GM04503 (cell line): ENCODE data around the gene ZSCAN12.
A peak's percentile ranks its signal among the peaks of the same experiment; 100 is the strongest.
"Not testable (repeated sequence)": the region's sequence is repeated elsewhere in the genome, so short reads cannot be mapped to it uniquely, and the experiment has no call there.

Source experiments
- DNase-seq: peaks from one replicate; pipeline ENCODE4 v3.0.0-alpha.2; 2012; ENCODE audit warnings: low read depth

ZSCAN12 gene

DNA sequence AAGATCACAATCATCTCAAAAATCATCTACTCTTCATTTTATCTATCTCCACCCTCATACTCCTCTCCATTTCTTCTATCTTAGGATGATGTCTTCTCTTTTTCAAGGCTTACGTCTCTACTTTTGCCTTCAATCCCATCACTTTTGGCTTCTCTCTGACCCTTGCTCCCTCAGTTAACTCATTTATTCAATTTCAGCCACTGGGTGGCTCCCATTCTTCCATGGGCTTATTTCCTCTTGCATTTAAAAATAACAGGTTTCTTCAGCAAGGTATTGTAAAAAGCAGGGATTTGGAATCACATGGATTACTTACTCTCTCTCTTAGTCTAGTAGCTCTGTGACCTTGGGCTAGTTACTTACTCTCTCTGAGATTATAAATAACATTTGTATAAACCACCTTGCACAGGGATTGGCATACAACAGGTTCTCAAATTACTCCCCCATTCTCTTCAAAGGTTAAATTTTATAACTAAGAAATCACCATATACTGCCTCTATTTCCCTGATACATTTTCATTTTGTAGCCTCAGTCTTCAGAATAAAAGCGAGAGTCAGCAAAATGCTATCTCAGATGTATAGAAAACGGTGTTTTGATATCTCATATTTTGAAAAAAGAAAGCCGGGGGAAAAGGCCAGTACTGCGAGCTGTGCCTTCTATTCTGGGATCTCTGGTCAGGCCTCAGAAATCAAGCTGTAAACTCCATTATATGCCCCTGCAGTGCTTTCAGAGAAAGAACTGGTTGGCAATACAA is 5.5 kb downstream of the ZSCAN12 start:
- no peak for DNase-seq

- no peak for DNase-seq
These were observed 8.9 kb downstream of the ZSCAN12 start for GRCh38 chr6:28390688-28391087.

DNA sequence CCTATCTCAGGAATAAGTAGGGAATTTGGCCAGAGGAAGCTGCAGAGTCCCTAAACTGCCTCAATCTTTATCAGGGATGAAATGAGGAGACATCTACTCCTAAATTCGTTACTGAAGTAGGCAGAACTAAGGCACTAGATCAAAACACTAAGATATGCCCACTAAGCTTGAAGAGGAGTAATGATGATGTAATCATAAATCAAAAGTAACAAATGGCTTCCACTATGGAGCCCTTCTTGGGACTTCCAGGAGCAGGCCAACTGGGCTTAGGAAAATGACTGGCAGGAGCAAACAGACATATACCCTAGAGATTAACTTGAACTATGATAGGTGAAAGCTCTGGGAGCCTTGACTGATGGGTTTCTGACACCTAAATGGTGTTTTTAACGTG is 15.4 kb downstream of the ZSCAN12 start:
- DNase-seq, result no peak

GRCh38 chr6:28383235-28384142 is 16.1 kb downstream of the ZSCAN12 start:
- no peak for DNase-seq

DNA sequence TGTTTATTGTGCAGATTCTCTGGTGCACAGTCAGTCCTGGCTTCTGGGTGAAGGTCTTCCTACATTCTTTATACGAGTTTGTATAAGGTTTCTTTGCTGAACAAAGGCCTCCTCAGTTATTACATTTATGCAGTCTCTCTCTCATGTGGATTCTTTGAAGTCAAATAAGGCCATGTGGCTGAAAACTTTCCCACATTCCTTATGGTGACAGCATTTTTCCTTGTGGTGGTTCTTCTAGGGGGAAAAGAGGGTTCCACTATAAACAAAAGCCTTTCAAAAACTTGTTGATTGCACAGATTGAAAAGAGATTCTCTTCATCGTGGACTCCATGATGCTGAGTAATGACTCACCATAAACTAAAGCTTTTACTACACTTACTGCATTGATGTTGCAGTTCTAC is 19.2 kb downstream of the ZSCAN12 start:
- no peak for DNase-seq

DNA sequence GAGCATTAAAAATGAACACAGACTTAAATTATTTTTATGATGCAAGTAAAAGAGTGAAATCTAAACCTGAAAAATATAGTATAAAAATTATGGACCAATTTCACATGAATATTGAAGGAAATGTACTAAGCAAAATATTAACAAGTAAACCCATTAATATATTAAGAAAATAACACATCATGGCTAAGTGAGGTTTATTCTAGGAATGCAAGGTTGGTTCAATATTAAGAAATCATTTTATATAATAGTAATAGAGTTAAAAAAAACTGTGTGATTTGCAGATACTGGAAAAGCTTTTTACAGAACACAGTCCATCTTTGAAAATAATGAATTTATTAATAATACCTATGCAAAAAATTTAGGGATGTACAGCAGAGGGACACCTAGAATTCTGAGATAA is 20.9 kb downstream of the ZSCAN12 start:
- DNase-seq, result no peak

- no peak for DNase-seq
These were observed 21.7 kb downstream of the ZSCAN12 start for GRCh38 chr6:28377879-28378278.

DNA sequence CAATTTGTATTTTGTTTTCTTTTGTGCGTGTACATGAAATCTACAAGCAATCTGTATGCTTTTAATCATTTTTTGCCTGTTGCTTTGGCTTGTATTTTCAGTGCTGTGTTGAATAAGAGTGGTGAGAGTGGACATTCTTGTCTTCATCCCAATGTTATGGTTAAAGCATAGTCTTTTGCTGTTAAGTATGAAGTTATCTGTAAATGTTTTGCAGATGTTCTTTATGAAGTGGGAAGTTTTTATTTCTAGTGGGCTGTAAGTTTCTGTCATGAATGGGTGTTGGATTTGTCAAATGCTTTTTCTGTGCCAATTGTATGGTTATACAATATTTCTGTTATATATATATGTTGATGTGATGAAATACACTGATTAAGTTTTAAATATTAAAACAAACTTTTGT is 25.6 kb downstream of the ZSCAN12 start:
- DNase-seq, result no peak

GRCh38 chr6:28371706-28372451 is 27.7 kb downstream of the ZSCAN12 start:
- DNase-seq, result no peak

DNA sequence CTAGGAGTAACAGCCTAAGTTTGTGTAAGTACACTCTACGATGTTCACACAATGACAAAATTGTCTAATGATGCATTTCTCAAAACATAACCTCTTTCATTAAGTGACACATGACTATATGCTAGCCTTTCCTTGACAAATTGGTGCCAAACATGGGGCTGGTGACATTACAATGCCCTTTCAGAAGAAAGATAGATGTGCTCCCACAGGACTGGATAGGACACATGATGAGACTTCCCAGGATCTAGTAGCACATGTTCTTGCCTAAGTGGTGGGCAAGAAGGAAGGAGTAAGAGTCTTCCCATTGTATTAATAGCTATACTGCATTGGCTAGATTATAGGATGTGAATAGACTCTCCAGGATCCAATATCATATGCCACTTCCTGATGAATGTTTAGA is 28.3 kb downstream of the ZSCAN12 start:
- DNase-seq, result no peak

DNA sequence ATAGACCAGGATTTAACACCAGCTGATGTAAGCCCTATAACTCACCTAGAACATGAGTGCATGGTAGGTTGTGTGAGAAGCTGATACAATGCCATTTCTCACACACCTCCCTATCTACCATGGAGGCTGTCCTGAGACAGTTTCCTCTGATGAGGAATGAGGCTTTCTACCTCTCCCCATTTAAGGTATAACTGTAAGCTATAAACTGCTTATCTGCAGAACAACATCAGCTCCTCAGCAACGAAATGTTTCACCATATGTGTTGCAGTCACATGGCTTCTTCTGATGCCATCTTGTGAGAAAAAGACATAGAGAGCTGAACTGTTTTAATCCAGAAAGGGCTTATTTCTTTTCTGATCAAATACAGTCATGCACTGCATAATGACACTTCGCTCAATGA is 29.1 kb downstream of the ZSCAN12 start:
- no peak for DNase-seq

- no peak for DNase-seq
These were observed 30.1 kb downstream of the ZSCAN12 start for GRCh38 chr6:28369463-28369862.

GRCh38 chr6:28368522-28368921 is 31.0 kb downstream of the ZSCAN12 start:
- DNase-seq, result no peak

DNA sequence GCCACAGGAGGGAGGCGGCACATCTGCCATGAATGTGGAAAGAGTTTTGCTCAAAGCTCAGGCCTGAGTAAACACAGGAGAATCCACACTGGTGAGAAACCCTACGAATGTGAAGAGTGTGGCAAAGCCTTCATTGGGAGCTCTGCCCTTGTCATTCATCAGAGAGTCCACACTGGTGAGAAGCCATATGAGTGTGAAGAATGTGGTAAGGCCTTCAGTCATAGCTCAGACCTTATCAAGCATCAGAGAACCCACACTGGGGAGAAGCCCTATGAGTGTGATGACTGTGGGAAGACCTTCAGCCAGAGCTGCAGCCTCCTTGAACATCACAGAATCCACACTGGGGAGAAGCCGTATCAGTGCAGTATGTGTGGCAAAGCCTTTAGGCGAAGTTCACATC is 34.0 kb downstream of the ZSCAN12 start:
- not testable (repeated sequence) for DNase-seq

DNA sequence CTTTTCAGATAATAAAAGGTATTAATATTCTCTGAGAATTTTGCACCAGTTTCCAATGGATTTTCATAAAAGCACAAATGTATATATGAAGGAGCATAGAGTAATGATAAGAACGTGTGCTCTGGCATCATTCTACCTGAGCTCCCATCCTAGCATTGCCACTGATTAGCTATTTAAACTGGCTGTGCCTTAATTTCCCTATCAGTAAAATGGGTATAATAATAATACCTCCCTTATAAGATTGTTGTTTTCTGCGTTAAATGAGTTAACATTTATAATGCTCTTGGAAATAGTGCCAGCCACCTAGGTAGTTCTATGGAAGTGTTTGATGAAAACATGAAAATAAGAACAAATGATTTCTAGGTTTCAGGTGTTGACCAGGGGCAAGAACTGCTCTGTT is 38.6 kb downstream of the ZSCAN12 start:
- DNase-seq, result no peak

- DNase-seq, result not testable (repeated sequence)
These were observed 40.0 kb downstream of the ZSCAN12 start for GRCh38 chr6:28359562-28359961.

GRCh38 chr6:28357036-28357435 is 42.5 kb downstream of the ZSCAN12 start:
- no peak for DNase-seq

- DNase-seq, result no peak
These were observed 42.9 kb downstream of the ZSCAN12 start for GRCh38 chr6:28356666-28357020.

- peak; percentile 56 for DNase-seq
These were observed 43.5 kb downstream of the ZSCAN12 start for GRCh38 chr6:28355743-28356665.

DNA sequence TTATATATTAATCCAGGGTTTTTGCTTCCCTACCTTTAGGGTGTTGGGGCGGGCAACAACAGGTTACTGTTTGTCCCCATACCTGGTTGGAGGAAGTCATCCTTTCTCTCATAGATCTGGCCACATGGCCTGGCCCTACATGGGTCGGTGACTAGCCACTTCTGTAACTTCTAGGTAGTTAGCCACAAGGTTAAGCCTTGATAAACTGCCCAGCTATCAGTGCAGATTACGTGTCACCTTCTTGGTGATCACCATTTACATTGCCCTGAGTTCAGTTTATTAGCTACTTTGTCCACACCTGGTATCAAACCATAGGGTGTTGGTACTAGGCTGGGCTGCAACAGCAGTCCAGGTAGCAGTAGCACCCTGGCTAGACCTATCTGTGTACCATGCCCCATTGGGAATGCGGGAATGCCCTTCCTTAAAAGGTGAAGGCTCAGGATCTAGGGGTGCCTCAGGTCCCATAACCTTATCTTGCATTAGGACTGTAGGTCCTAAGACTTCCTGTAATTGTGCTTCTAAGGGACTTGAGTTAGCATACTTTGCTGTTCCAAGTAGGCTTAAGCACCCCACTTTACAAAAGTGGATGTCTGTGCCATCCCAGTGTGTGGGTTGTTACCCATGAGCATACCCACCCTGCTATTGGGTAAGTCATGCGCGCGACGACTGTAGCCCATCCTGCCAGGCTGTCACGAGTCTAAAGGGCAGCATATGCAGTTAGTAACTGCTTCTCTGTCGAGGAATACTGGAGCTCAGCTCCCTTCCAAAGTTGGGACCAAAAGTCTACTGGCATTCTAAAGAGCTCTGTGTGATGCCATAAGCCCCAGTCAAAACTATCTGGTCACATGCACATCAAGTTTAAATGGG is 44.6 kb downstream of the ZSCAN12 start:
- no peak for DNase-seq
